ENCODE data around the gene ARHGAP42.

The ARHGAP42 gene

GRCh38 chr11:100788561-100789295 lies 101.6 kb downstream of the ARHGAP42 start:
- TF ChIP-seq RARB (CRISPR knock-in tag; IDR thresholded peaks at IDR 0.05), result no peak
- TF ChIP-seq TOX (CRISPR knock-in tag; IDR thresholded peaks at IDR 0.05; ENCODE audit: borderline replicate concordance), result no peak
- TF ChIP-seq CSDC2 (CRISPR knock-in tag; IDR thresholded peaks at IDR 0.05), result no peak
- TF ChIP-seq CSRNP3 (CRISPR knock-in tag; IDR thresholded peaks at IDR 0.05), result no peak
- no peak for TF ChIP-seq CREB5 (CRISPR knock-in tag; IDR thresholded peaks at IDR 0.05; ENCODE audit: low read depth)
- TF ChIP-seq BACH2 (CRISPR knock-in tag; IDR thresholded peaks at IDR 0.05; ENCODE audit: borderline replicate concordance), result no peak
- no peak for TF ChIP-seq OSR1 (CRISPR knock-in tag; IDR thresholded peaks at IDR 0.05)
- no peak for TF ChIP-seq ZNF8 (CRISPR knock-in tag; IDR thresholded peaks at IDR 0.05)
- TF ChIP-seq SNAI2 (CRISPR knock-in tag; IDR thresholded peaks at IDR 0.05), result no peak
- TF ChIP-seq GLIS3 (CRISPR knock-in tag; IDR thresholded peaks at IDR 0.05), result no peak
- ATAC-seq, result no peak

GRCh38 chr11:100789500-100789899 lies 102.4 kb downstream of the ARHGAP42 start:
- TF ChIP-seq RARB (CRISPR knock-in tag; IDR thresholded peaks at IDR 0.05) (no peak), ZC3H10 (CRISPR knock-in tag; IDR thresholded peaks at IDR 0.05) (no peak), TCF4 (CRISPR knock-in tag; IDR thresholded peaks at IDR 0.05; ENCODE audit: borderline replicate concordance) (no peak), TSHZ2 (CRISPR knock-in tag; IDR thresholded peaks at IDR 0.05) (no peak), CREB5 (CRISPR knock-in tag; IDR thresholded peaks at IDR 0.05; ENCODE audit: low read depth) (no peak), OSR1 (CRISPR knock-in tag; IDR thresholded peaks at IDR 0.05) (no peak), PATZ1 (CRISPR knock-in tag; IDR thresholded peaks at IDR 0.05; ENCODE audit: borderline replicate concordance) (no peak), ARNTL (CRISPR knock-in tag; IDR thresholded peaks at IDR 0.05; ENCODE audit: borderline replicate concordance, low read depth) (no peak), POU6F1 (CRISPR knock-in tag; IDR thresholded peaks at IDR 0.05; ENCODE audit: borderline replicate concordance, low read depth) (no peak), GLIS3 (CRISPR knock-in tag; IDR thresholded peaks at IDR 0.05) (no peak), ISL1 (CRISPR knock-in tag; IDR thresholded peaks at IDR 0.05) (no peak), ZNF8 (CRISPR knock-in tag; IDR thresholded peaks at IDR 0.05) (no peak), ZFP3 (CRISPR knock-in tag; IDR thresholded peaks at IDR 0.05) (no peak), BACH2 (CRISPR knock-in tag; IDR thresholded peaks at IDR 0.05; ENCODE audit: borderline replicate concordance) (no peak), CSRNP3 (CRISPR knock-in tag; IDR thresholded peaks at IDR 0.05) (no peak), ZNF70 (CRISPR knock-in tag; IDR thresholded peaks at IDR 0.05) (no peak), ZNF565 (CRISPR knock-in tag; conservative IDR thresholded peaks at IDR 0.05; ENCODE audit: low read depth) (no peak), ESRRG (CRISPR knock-in tag; IDR thresholded peaks at IDR 0.05) (no peak), TOX (CRISPR knock-in tag; IDR thresholded peaks at IDR 0.05; ENCODE audit: borderline replicate concordance) (no peak), PPARA (CRISPR knock-in tag; IDR thresholded peaks at IDR 0.05; ENCODE audit: borderline replicate concordance) (no peak)
- ATAC-seq, result no peak
